GM12892 (cell line): ENCODE results near the gene KATNB1.

Source experiments
- POLR2A ChIP-seq: IDR thresholded peaks from 2 replicates; pipeline ENCODE4 v1.6.1; 2011; ENCODE audit warnings: low read depth, low read length, control low read depth
- POLR2AphosphoS5 ChIP-seq: IDR thresholded peaks from 2 replicates; pipeline ENCODE4 v1.6.1; 2011; ENCODE audit warnings: low read depth, low read length, control low read depth
- TAF1 ChIP-seq: IDR thresholded peaks from 2 replicates; pipeline ENCODE4 v1.6.1; 2011; ENCODE audit warnings: low read depth, mild to moderate bottlenecking, control low read depth, low read length, borderline replicate concordance

DNA sequence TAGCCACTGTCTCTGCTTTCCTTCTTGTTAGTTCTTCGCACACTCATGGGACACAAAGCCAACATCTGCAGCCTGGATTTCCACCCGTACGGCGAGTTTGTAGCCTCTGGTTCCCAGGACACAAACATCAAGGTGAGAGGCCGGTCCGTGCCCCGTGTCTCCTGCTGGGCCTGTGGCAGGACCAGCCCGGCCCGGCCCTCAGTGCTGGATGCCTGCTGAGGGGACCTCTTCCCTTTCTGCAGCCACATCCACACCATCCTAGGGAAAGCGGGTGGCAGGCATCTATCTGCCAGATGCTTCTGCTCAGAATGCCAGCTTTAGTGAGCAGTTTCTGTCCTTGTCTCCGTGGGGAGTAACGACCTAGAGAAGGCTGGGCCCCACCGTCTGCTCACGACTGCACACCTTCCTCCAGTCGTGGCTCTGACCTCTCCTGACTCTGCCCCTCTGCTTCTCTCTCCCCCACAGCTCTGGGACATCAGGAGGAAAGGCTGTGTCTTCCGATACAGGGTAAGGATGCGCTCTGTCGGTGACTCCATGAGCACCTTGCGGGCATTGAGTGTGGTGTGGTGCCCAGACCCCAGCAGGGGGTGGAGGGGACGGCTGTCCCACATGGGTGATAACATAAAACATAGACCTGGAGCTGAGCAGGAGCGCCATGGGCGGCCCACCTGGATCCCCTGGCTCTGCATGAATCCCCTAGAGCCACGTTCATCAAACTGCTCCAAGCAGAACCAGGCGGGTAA is 15.4 kb downstream of the KATNB1 start:
- TF ChIP-seq POLR2A (no peak), TAF1 (no peak), POLR2AphosphoS5 (no peak)
